OCI-LY7 (cell line): ENCODE results near the gene HLF.

Source experiments
- CTCF ChIP-seq: fragments of 200-600 bp; sonication (generic); conservative IDR thresholded peaks from 2 replicates; pipeline ENCODE4 v1.5.1; 2014; ENCODE audit warnings: mild to moderate bottlenecking, antibody characterized with exemption, low read length, moderate library complexity, mixed read lengths
- EZH2phosphoT487 ChIP-seq: fragments of 200-600 bp; sonication (generic); IDR thresholded peaks from 2 replicates; pipeline ENCODE4 v1.6.1; 2018; ENCODE audit warnings: low read depth, borderline replicate concordance, mild to moderate bottlenecking, mixed run types, antibody characterized with exemption, low read length, moderate library complexity, mixed read lengths

- TF ChIP-seq CTCF (no peak), EZH2phosphoT487 (no peak)
Measured at GRCh38 chr17:55327225-55328088, 62.7 kb downstream of the HLF start.
